Neuronal stem cell (in vitro differentiated cells): Measurements from ENCODE around the gene AP1S1.

Experiments
- DNase-seq: peaks from one replicate; pipeline ENCODE4 v3.0.0-alpha.2; 2013; ENCODE audit warnings: low spot score
- H2AFZ ChIP-seq: one replicate; pipeline ENCODE4 v1.6.1; 2013; ENCODE audit warnings: mild to moderate bottlenecking, low read length, inconsistent platforms
- H2AK5ac ChIP-seq: 2 replicates; pipeline ENCODE4 v1.6.1; 2013; ENCODE audit warnings: low read depth, mild to moderate bottlenecking, inconsistent platforms, low read length, moderate library complexity, mixed read lengths
- H2BK120ac ChIP-seq: 2 replicates; pipeline ENCODE4 v1.6.1; 2013; ENCODE audit warnings: low read depth, mild to moderate bottlenecking, inconsistent platforms, low read length, moderate library complexity, mixed read lengths
- H2BK12ac ChIP-seq: one replicate; pipeline ENCODE4 v1.6.1; 2013; ENCODE audit warnings: low read length, inconsistent platforms
- H2BK15ac ChIP-seq: 2 replicates; pipeline ENCODE4 v1.6.1; 2013; ENCODE audit warnings: mild to moderate bottlenecking, low read length, inconsistent platforms, mixed read lengths
- H2BK5ac ChIP-seq: one replicate; pipeline ENCODE4 v1.6.1; 2013; ENCODE audit warnings: inconsistent platforms, mild to moderate bottlenecking, low read length, moderate library complexity
- H3K14ac ChIP-seq: one replicate; pipeline ENCODE4 v1.6.1; 2013; ENCODE audit warnings: low read length, inconsistent platforms
- H3K18ac ChIP-seq: 2 replicates; pipeline ENCODE4 v1.6.1; 2013; ENCODE audit warnings: low read length, inconsistent platforms
- H3K23ac ChIP-seq: 2 replicates; pipeline ENCODE4 v1.6.1; 2013; ENCODE audit warnings: low read depth, mild to moderate bottlenecking, mixed read lengths, low read length, inconsistent platforms; ENCODE audit not compliant: poor library complexity
- H3K27ac ChIP-seq: replicated peaks from 3 replicates; pipeline ENCODE4 v1.5.1; 2013; ENCODE audit warnings: low read length, inconsistent platforms
- H3K27me3 ChIP-seq, 3 experiments: 2 replicates each; pipeline ENCODE4 v1.6.1; 2013; ENCODE audit warnings: low read length in 3 of 3, mild to moderate bottlenecking in 2 of 3, inconsistent platforms in 1 of 3, low read depth in 1 of 3, mixed read lengths in 1 of 3, moderate library complexity in 1 of 3; ENCODE audit not compliant: control insufficient read depth in 3 of 3, insufficient read depth in 3 of 3
- H3K36me3 ChIP-seq, 2 donors: replicated peaks in 1 of 2; 2 replicates each; pipeline ENCODE4 v1.6.1; 2013; ENCODE audit warnings: low read length in 2 of 2; ENCODE audit not compliant: control insufficient read depth in 2 of 2, insufficient read depth in 2 of 2
- H3K4ac ChIP-seq: 2 replicates; pipeline ENCODE4 v1.6.1; 2013; ENCODE audit warnings: inconsistent platforms, mild to moderate bottlenecking, low read length, moderate library complexity
- H3K4me1 ChIP-seq, 2 donors: 1 replicate in 1 of 2; 2 replicates in 1 of 2; pipeline ENCODE4 v1.6.1; 2013; ENCODE audit warnings: low read length in 2 of 2, low read depth in 1 of 2; ENCODE audit not compliant: control insufficient read depth in 2 of 2, insufficient read depth in 1 of 2
- H3K4me2 ChIP-seq: one replicate; pipeline ENCODE4 v1.6.1; 2013; ENCODE audit warnings: mild to moderate bottlenecking, low read length, inconsistent platforms; ENCODE audit not compliant: insufficient read depth, poor library complexity, severe bottlenecking
- H3K4me3 ChIP-seq, 2 donors: 2 replicates each; pipeline ENCODE4 v1.5.1; 2013; ENCODE audit warnings: low read length in 2 of 2, mild to moderate bottlenecking in 2 of 2, inconsistent platforms in 1 of 2, moderate library complexity in 1 of 2
- H3K79me1 ChIP-seq: one replicate; pipeline ENCODE4 v1.6.1; 2013; ENCODE audit warnings: low read depth, mild to moderate bottlenecking, inconsistent platforms, low read length, moderate library complexity
- H3K9ac ChIP-seq: one replicate; pipeline ENCODE4 v1.6.1; 2013; ENCODE audit warnings: mild to moderate bottlenecking, low read depth, low read length, inconsistent platforms; ENCODE audit not compliant: poor library complexity
- H3K9me3 ChIP-seq, 2 donors: replicated peaks in 1 of 2; 2 replicates each; pipeline versions ENCODE3 to v1.6.1; 2013; ENCODE audit warnings: low read length in 2 of 2, mild to moderate bottlenecking in 2 of 2, inconsistent platforms in 1 of 2, low read depth in 1 of 2, mixed read lengths in 1 of 2, moderate library complexity in 1 of 2; ENCODE audit not compliant: control insufficient read depth in 2 of 2, insufficient read depth in 1 of 2
- H4K8ac ChIP-seq: one replicate; pipeline ENCODE4 v1.6.1; 2013; ENCODE audit warnings: low read depth, mild to moderate bottlenecking, inconsistent platforms, low read length, moderate library complexity
- H4K91ac ChIP-seq: one replicate; pipeline ENCODE4 v1.6.1; 2013; ENCODE audit warnings: low read length, low read depth, mild to moderate bottlenecking, inconsistent platforms; ENCODE audit not compliant: poor library complexity
- WGBS, 2 donors: extraction: QIAGEN DNeasy Blood & Tissue Kit; methylation state at CpG; one replicate each; pipeline ENCODE4 v1.1.7; 2013; ENCODE audit warnings: missing lambda C conversion rate in 2 of 2, mixed read lengths in 1 of 2; ENCODE audit not compliant: insufficient read length in 2 of 2, insufficient replicate concordance in 1 of 2; ENCODE audit errors: extremely low coverage in 2 of 2; 5-methylcytosine and 5-hydroxymethylcytosine counted together

The AP1S1 gene

GRCh38 chr7:101151908-101152651 is 2.2 kb upstream of the AP1S1 start:
- Histone ChIP-seq H3K23ac (no peak overlapping the region), H3K4me2 (no peak overlapping the region), H3K36me3 (peaks cover 2 to 7% of the 10 kb centered on the region in 2 donors), H3K4ac (no peak overlapping the region), H3K9me3 (no peaks in the 10 kb centered on the region), H2BK120ac (no peak overlapping the region), H2AK5ac (no peak overlapping the region), H3K27ac (no peak overlapping the region), H2BK5ac (no peak overlapping the region), H2AFZ (no peak overlapping the region), H3K27me3 (no peaks in the 10 kb centered on the region), H3K4me1 (peaks cover 8 to 9% of the 10 kb centered on the region in 2 donors), H2BK12ac (no peak overlapping the region), H2BK15ac (no peak overlapping the region), H4K91ac (no peak overlapping the region), H3K79me1 (no peaks in the 10 kb centered on the region), H4K8ac (no peak overlapping the region), H3K14ac (no peak overlapping the region), H3K9ac (no peak overlapping the region), H3K18ac (no peak overlapping the region), H3K4me3 (no peak overlapping the region)
- no peak for DNase-seq
- WGBS, 2 donors = no CpG with 5 or more reads among the region's 2 CpGs

- Histone ChIP-seq H3K9ac (peak overlapping the region; percentile 94), H3K36me3 (peaks cover 4 to 30% of the 10 kb centered on the region in 2 donors), H2BK120ac (peak overlapping the region; percentile 51), H2AK5ac (peak overlapping the region; percentile 43), H4K8ac (no peak overlapping the region), H2AFZ (peak overlapping the region; percentile 96), H3K18ac (peak overlapping the region; percentile 99), H3K4me3 (peak overlapping the region; percentile 88 to 90), H3K9me3 (no peaks in the 10 kb centered on the region), H3K27ac (no peak overlapping the region), H3K23ac (peak overlapping the region; percentile 80), H3K4ac (no peak overlapping the region), H3K14ac (no peak overlapping the region), H3K4me1 (peaks cover 9% of the 10 kb centered on the region in 2 donors), H4K91ac (no peak overlapping the region), H3K27me3 (no peaks in the 10 kb centered on the region), H2BK12ac (no peak overlapping the region), H2BK15ac (peak overlapping the region; percentile 98), H2BK5ac (peak overlapping the region; percentile 83), H3K4me2 (peak overlapping the region; percentile 64), H3K79me1 (no peaks in the 10 kb centered on the region)
- DNase-seq = no peak
- WGBS, 2 donors = no CpG with 5 or more reads among the region's 34 CpGs
These were observed 422 bp downstream of the AP1S1 start for GRCh38 chr7:101154693-101155102.

- Histone ChIP-seq H2BK15ac (no peak overlapping the region), H3K79me1 (no peaks in the 10 kb centered on the region), H3K9ac (peak overlapping the region; percentile 66), H3K9me3 (no peaks in the 10 kb centered on the region), H3K4ac (no peak overlapping the region), H3K4me2 (peak overlapping the region; percentile 64), H3K4me1 (peaks cover 9 to 11% of the 10 kb centered on the region in 2 donors), H3K4me3 (peak overlapping the region; percentile 88 to 90), H3K27me3 (no peaks in the 10 kb centered on the region), H3K14ac (peak overlapping the region; percentile 58), H2BK5ac (no peak overlapping the region), H4K8ac (no peak overlapping the region), H3K27ac (no peak overlapping the region), H3K18ac (peak overlapping the region; percentile 99), H4K91ac (no peak overlapping the region), H2BK12ac (no peak overlapping the region), H3K36me3 (peaks cover 4 to 36% of the 10 kb centered on the region in 2 donors), H2BK120ac (no peak overlapping the region), H3K23ac (no peak overlapping the region), H2AFZ (peak overlapping the region; percentile 96), H2AK5ac (peak overlapping the region; percentile 54)
- DNase-seq = no peak
- WGBS, 2 donors = no CpG with 5 or more reads among the region's 4 CpGs
These were observed 1.0 kb downstream of the AP1S1 start for GRCh38 chr7:101155303-101155702.

- DNase-seq = no peak
- no CpG with 5 or more reads among the region's 6 CpGs for WGBS, 2 donors
- H3K23ac ChIP-seq = no peak overlapping the region
These were observed 2.0 kb downstream of the AP1S1 start for GRCh38 chr7:101156277-101156676.

More at GRCh38 chr7:101156277-101156676, 2.0 kb downstream of the AP1S1 start:
- Histone ChIP-seq H3K79me1 (no peaks in the 10 kb centered on the region), H3K4ac (no peak overlapping the region), H3K4me1 (peaks cover 11 to 16% of the 10 kb centered on the region in 2 donors), H2BK15ac (no peak overlapping the region), H3K36me3 (peaks cover 4 to 37% of the 10 kb centered on the region in 2 donors), H2BK120ac (no peak overlapping the region), H3K14ac (no peak overlapping the region), H3K27ac (no peak overlapping the region), H3K9ac (no peak overlapping the region), H4K8ac (no peak overlapping the region), H2AFZ (no peak overlapping the region), H3K18ac (no peak overlapping the region), H3K4me3 (no peak overlapping the region), H2AK5ac (no peak overlapping the region), H2BK12ac (no peak overlapping the region), H3K27me3 (no peaks in the 10 kb centered on the region), H3K9me3 (no peaks in the 10 kb centered on the region), H4K91ac (no peak overlapping the region), H2BK5ac (no peak overlapping the region), H3K4me2 (no peak overlapping the region)
